Measurements from ENCODE around the gene RAB1A. TPM values are rescaled to one million over a fixed set of nuclear protein-coding genes. Genes with fewer than 3 reads are reported as not detected.

RAB1A gene
- total RNA-seq, 1 experiment from 2014 or later = 165 TPM

DNA sequence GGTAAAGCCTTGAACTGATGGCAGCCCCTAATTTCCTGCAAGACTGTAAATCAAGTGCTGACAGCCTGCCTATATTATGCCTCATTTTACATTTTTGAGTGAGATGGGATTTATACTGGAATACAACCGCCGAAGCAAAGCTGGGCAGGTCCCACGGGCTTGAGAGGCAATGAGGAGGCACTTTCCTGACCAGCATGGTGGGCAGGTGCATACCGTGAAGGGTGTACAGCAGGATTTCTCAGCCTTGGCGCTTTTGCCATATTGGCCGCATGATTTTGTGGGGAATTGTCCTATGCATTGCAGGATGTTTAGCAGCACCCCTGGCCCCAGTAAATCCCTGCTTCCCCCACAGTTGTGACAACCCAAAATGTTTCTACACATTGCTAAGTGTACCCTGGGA, 50.9 kb downstream of the RAB1A start:
- ChIA-PET POLR2A (ENCODE audit: unreplicated experiment) (no interaction called here), CTCF (no interaction called here)
- Histone ChIP-seq H3K9me2 (ENCODE audit: insufficient read depth) (no peaks in the 10 kb centered on the region), H3K27me3 (ENCODE audit: insufficient read depth, low read depth) (no peaks in the 10 kb centered on the region), H3K9me3 (ENCODE audit: insufficient read depth, low read depth) (no peaks in the 10 kb centered on the region), H3K36me3 (ENCODE audit: low read depth) (peaks cover 14% of the 10 kb centered on the region; the same call in 1 of the 2 replicates), H3K27ac (no peak overlapping the region), H3K4me1 (replicated peaks; ENCODE audit: insufficient read depth) (no peaks in the 10 kb centered on the region), H2AFZ (no peak overlapping the region), H3K79me2 (ENCODE audit: low read depth) (no peaks in the 10 kb centered on the region), H4K20me1 (ENCODE audit: insufficient read depth) (peaks cover 16% of the 10 kb centered on the region; the same call in 1 of the 2 replicates), H3K4me2 (no peak overlapping the region), H3F3A (ENCODE audit: insufficient read depth, low read depth) (peaks cover 20% of the 10 kb centered on the region; the same call in 1 of the 2 replicates), H3K4me3 (no peak overlapping the region)
- TF ChIP-seq, protein P1, sequence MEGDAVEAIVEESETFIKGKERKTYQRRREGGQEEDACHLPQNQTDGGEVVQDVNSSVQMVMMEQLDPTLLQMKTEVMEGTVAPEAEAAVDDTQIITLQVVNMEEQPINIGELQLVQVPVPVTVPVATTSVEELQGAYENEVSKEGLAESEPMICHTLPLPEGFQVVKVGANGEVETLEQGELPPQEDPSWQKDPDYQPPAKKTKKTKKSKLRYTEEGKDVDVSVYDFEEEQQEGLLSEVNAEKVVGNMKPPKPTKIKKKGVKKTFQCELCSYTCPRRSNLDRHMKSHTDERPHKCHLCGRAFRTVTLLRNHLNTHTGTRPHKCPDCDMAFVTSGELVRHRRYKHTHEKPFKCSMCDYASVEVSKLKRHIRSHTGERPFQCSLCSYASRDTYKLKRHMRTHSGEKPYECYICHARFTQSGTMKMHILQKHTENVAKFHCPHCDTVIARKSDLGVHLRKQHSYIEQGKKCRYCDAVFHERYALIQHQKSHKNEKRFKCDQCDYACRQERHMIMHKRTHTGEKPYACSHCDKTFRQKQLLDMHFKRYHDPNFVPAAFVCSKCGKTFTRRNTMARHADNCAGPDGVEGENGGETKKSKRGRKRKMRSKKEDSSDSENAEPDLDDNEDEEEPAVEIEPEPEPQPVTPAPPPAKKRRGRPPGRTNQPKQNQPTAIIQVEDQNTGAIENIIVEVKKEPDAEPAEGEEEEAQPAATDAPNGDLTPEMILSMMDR (conservative IDR thresholded peaks at IDR 0.05) = no peak
- TF ChIP-seq EZH2 (IDR thresholded peaks at IDR 0.05; ENCODE audit: low read depth) = no peak
- no peak for DNase-seq
- BruUV-seq (replicated peaks) = no TSS peak
- intact Hi-C loops (cut with micrococcal nuclease; ENCODE audit: unreplicated experiment) = no loop called here

DNA sequence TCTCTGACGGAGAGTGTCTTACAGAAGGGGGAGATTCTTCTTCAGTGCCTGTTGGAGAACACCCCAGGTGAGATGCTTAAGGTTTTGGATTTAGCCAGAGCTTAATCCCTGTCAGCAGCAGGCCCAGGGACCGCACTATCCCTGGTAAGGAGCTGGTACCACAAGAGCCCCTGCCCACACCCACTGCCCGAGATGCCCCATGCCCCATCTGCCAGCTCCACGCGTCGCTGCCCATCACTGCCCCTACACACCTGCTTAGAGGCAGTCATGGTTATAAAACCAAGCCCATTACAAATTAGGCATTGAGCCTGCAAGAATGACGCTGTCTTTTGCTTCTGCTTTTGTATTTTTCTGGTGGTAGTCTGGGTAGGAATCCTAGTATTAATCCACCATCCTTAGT, 52.0 kb downstream of the RAB1A start:
- Histone ChIP-seq H3K9me2 (ENCODE audit: insufficient read depth) (no peaks in the 10 kb centered on the region), H3K9me3 (ENCODE audit: insufficient read depth, low read depth) (no peaks in the 10 kb centered on the region), H3K4me3 (no peak overlapping the region), H3K4me1 (replicated peaks; ENCODE audit: insufficient read depth) (no peaks in the 10 kb centered on the region), H3K79me2 (ENCODE audit: low read depth) (no peaks in the 10 kb centered on the region), H3K36me3 (ENCODE audit: low read depth) (0 out of 2 replicates have a peak, but pooled peaks cover 3% of the 10 kb centered on the region), H3K27me3 (ENCODE audit: insufficient read depth, low read depth) (no peaks in the 10 kb centered on the region), H4K20me1 (ENCODE audit: insufficient read depth) (peaks cover 16% of the 10 kb centered on the region; the same call in 1 of the 2 replicates), H3K27ac (no peak overlapping the region), H3F3A (ENCODE audit: insufficient read depth, low read depth) (peaks cover 22% of the 10 kb centered on the region; the same call in 1 of the 2 replicates), H2AFZ (no peak overlapping the region), H3K4me2 (no peak overlapping the region)
- TSS peak; percentile 2 for BruUV-seq (replicated peaks)
- ChIA-PET CTCF (no interaction called here), POLR2A (ENCODE audit: unreplicated experiment) (no interaction called here)
- no peak for DNase-seq
- intact Hi-C loops (cut with micrococcal nuclease; ENCODE audit: unreplicated experiment) = no loop called here
- TF ChIP-seq EZH2 (IDR thresholded peaks at IDR 0.05; ENCODE audit: low read depth) = no peak
- TF ChIP-seq, protein P1 (conservative IDR thresholded peaks at IDR 0.05) = no peak

DNA sequence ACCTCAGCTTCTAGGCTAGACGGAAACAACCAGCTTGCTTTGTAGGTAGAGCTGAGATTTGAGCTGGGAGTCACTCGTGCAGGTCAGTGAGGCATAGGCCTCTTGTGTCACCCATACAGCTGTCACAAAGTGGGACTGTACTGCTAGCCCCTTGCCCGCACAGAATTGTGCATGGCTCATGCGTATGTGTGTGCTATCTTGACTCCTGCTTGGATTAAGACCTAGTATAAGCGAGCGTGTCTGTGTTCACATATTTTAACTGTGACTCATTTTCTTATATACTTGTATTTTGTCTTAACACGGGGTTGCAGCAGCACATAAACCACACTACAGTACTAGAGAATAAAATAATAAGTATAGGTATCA, 53.6 kb downstream of the RAB1A start:
- Histone ChIP-seq H4K20me1 (ENCODE audit: insufficient read depth) (peaks cover 16% of the 10 kb centered on the region; the same call in 1 of the 2 replicates), H3K79me2 (ENCODE audit: low read depth) (no peaks in the 10 kb centered on the region), H3K27me3 (ENCODE audit: insufficient read depth, low read depth) (no peaks in the 10 kb centered on the region), H3K4me2 (no peak overlapping the region), H3F3A (ENCODE audit: insufficient read depth, low read depth) (peaks cover 31% of the 10 kb centered on the region; the same call in 1 of the 2 replicates), H2AFZ (no peak overlapping the region), H3K36me3 (ENCODE audit: low read depth) (no peaks in the 10 kb centered on the region), H3K4me1 (replicated peaks; ENCODE audit: insufficient read depth) (no peaks in the 10 kb centered on the region), H3K27ac (no peak overlapping the region), H3K9me3 (ENCODE audit: insufficient read depth, low read depth) (no peaks in the 10 kb centered on the region), H3K4me3 (no peak overlapping the region), H3K9me2 (ENCODE audit: insufficient read depth) (no peaks in the 10 kb centered on the region)
- TF ChIP-seq, protein P1 (conservative IDR thresholded peaks at IDR 0.05) = no peak
- TF ChIP-seq EZH2 (IDR thresholded peaks at IDR 0.05; ENCODE audit: low read depth) = no peak
- intact Hi-C loops (cut with micrococcal nuclease; ENCODE audit: unreplicated experiment) = no loop called here
- ChIA-PET POLR2A (ENCODE audit: unreplicated experiment) (interaction anchor here (0.6 to 1.0 kb wide), 2 partner anchors 20 to 54 kb away, joined by 4 to 6 read pairs; partner anchors contain the start of gene RAB1A), CTCF (interaction anchor here (0.9 kb wide), 1 partner anchor 158 kb away, joined by 3 read pairs; no protein-coding TSS in a partner anchor)
- no TSS peak for BruUV-seq (replicated peaks)
- peak in 1 of 2 experiments; percentile 15 for DNase-seq
